IPS DF 4.7 (cell line): ENCODE data around the gene GALNT9.
"Not testable (repeated sequence)": the region's sequence is repeated elsewhere in the genome, so short reads cannot be mapped to it uniquely, and the experiment has no call there.

Source experiments
- DNase-seq: peaks from one replicate; pipeline ENCODE4 v3.0.0-alpha.2; 2013; ENCODE audit warnings: low spot score; ENCODE audit errors: extremely low read depth

Gene GALNT9

GRCh38 chr12:132237772-132238487, 91.5 kb downstream of the GALNT9 start:
- no peak for DNase-seq

DNA sequence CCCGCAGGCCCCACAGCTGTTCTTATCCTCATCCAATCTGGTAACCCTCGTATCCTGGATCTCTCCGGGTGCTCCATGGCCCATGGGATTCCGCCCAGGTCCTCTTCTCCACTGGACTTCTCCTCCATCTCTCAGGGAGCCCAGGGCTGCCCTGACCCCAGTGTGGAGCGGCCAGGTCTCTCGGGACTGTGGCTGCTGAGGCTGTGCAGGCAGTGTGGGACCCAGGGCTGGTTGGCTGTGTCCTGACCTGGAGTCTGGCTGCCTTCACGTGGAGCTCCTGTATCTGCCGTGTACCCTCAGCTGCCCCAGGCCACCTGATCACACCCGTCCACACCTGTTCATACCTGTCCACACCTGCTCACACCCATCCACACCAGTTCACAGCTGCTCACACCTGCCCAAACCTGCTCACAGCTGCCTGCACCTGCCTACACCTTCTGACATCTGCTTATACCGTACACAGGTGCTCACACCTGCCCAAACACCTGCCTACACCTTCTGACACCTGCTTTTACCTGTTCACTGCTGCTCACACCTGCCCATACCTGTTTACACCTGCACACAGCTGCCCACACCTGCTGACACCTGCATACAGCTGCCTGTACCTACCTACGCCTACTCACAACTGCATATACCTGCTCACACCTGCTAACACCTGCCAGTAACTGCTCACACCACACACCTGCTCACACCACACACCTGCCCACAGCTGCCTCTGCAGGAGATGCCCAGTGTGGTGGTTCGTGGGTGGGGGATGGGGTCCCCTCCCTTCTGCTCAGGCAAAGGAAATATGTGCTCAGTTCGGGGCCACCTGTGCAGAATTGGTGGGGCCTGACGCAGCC, 92.2 kb downstream of the GALNT9 start:
- no peak for DNase-seq

GRCh38 chr12:132236129-132236929, 93.1 kb downstream of the GALNT9 start:
- no peak for DNase-seq

DNA sequence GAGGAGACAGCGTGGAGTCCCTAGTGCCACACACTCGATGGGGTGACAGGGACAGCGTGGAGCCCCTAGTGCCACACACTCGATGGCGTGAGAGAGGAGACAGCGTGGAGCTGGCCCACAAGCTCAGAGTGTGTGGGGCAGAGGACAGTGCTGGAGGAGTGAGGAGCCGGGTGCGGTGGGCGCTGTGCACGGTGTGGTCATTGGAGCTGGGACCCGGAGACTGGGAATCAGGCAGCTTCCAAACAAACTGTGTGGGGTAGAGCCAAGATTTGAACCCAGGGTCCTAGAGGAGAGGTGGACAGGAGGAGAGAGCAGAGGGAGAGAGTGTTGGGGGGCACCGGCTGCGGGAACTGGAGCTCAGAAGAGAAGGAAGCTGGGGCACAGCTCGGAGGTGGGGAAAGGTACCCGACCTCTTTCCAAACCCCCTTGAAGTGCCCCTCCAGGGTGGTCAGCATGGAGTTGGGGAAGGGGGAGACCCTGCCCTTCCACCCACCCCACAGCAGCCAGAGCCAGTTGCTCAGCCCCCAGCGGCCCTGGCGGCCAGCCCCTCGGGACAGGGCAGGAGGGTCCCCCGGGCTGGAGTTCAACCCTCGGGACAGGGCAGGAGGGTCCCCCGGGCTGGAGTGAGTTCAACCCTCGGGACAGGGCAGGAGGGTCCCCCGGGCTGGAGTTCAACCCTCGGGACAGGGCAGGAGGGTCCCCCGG, 94.1 kb downstream of the GALNT9 start:
- no peak for DNase-seq

GRCh38 chr12:132230381-132230780, 99.0 kb downstream of the GALNT9 start:
- DNase-seq: no peak

DNA sequence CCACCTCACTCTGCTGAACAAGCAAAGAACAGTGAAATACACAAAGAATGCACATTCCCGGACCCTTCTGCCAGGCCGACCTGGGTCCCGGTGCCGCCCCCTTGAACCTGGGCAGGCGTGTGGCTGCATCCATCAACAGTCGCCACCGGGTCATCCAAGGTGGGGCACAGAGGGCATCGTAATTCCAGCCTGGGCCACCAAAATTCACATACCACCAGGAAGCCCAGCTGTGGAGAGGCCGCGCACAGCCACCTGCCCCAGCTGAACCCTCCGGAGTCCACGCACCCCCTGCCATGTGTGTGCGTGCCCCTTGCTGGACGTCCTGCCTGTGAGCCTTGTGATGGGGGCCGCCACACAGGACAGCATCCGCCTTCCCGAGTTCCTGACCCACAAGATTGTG, 99.5 kb downstream of the GALNT9 start:
- DNase-seq: no peak

DNA sequence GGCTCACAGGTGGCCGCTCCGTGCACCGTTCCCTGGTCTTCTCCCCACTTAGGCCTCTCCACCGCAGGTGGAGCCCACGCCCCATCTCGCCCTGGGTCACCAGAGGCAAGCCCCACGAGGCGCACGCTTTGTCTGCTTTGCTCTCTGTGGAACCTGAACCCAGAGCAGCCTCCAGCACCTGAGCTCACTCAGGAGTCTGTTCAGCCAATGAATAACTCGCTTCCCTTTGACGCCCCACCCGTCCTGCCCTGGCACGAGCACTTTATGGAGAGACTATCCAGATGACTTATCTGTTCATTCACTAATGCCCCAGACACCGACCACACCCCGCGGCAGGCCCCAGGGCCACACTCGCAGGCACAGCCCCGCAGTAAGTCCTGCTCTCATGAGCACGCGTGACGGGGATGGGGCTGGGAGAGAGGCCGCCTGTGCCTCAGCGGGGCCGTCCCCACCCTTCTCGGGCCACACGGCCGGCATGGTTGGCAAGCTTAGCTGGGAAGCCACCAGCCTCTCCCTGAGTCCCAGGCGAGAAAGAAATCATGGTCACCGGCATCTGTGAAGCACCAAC, 100.1 kb downstream of the GALNT9 start:
- no peak for DNase-seq

GRCh38 chr12:132228476-132229192, 100.8 kb downstream of the GALNT9 start:
- no peak for DNase-seq

- DNase-seq: no peak
Observed at GRCh38 chr12:132227782-132228475, 101.5 kb downstream of the GALNT9 start.

DNA sequence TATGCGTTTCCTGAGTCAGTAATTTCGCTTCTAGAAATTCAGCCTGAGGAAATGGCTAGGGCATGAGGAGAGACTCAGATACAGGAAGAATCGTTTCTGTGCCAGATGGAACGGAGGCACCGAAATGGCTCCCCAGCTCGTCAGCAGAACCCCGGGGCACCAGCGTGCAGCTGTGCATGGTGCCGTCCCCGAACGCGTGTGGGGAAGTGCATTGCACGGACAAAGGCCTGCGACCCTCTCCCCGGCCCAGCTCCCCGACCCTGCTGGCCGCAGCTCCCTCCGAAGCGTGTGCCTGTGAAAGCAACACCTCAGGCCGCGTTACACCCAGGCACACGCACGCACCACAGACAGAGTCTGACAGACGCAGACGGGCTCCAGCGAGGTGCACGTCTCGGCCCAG, 102.3 kb downstream of the GALNT9 start:
- DNase-seq: no peak

GRCh38 chr12:132226604-132227003, 102.8 kb downstream of the GALNT9 start:
- DNase-seq: no peak

DNA sequence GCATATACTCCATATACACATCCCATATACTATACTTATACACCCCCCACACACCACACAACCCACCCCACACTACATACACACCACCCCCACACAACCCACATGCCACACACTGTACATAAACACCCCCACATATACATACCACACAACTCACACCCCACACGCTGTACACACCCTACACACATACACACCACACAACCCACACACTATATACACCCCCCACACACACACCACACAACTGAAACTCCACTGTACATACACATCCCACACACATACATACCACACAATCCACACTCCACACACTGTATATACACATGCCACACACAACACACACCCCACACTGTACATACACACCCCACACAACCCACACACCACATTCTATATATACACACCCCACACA, 104.2 kb downstream of the GALNT9 start:
- no peak for DNase-seq

GRCh38 chr12:132224484-132224883, 104.9 kb downstream of the GALNT9 start:
- DNase-seq: no peak

GRCh38 chr12:132222808-132223173, 106.6 kb downstream of the GALNT9 start:
- no peak for DNase-seq

DNA sequence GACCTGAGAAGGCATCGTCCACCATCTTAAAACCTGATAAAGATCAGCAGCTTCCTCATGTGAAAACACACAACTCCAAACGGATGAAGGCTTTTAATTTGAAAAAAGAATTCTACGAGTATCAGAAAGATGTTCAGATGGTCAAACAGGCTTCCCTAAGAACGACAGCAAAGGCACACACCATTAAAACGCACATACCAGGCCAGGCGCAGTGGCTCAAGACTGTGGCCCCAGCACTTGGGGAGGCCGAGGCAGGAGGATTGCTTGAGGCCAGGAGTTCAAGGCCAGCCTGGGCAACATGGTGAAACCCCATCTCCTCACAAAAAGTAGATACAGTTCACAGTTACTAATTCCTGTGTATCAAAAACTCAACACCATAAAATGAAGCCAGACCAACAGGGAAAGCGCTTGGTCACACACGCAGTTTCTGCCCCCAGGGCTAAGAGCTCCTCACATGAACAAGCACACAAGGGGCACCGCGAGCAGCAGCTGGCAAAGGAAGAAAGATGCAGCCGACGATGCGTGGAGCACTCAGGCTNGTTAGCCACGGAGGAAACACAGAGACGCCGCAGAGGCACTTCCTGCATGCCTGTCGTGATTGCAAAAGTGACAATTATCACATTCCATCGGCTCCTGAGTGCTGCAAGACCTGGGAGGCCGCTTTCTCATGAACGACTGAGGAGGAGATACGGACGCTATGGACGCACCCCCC, 107.1 kb downstream of the GALNT9 start:
- DNase-seq: no peak

DNA sequence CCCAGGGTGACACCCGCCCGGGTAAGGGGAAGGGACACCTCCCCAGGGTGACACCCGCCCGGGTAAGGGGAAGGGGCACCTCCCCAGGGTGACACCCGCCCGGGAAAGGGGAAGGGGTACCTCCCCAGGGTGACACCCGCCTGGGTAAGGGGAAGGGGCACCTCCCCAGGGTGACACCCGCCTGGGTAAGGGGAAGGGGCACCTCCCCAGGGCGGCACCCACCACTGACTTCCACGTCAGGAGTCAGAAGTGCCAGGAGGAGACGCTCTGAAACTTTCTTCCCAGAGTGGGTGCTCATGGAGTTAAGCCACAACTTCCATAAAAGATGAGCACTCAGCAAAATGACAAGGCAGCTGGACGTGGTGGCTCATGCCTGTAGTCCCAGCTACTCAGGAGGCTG, 109.6 kb downstream of the GALNT9 start:
- DNase-seq: not testable (repeated sequence)

DNA sequence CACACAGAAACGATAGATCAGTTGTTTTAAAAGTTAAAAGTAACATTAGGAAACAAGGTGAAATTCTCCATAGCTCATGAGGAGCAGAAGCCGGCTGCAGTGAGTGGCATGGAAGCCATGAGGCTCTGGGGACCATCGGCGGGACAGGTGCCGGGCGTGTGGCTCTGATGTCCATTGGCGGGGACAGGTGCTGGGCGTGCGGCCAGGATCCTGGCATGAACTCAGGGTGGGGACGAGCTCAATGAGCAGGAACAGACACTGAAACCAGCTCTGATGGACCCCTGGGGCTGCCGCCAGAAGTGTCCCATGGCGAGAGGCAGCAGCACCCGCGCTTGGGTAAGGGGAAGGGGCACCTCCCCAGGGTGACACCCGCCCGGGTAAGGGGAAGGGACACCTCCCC, 110.1 kb downstream of the GALNT9 start:
- no peak for DNase-seq

- peak; percentile 44 for DNase-seq
Observed at GRCh38 chr12:132218915-132219314, 110.5 kb downstream of the GALNT9 start.

DNA sequence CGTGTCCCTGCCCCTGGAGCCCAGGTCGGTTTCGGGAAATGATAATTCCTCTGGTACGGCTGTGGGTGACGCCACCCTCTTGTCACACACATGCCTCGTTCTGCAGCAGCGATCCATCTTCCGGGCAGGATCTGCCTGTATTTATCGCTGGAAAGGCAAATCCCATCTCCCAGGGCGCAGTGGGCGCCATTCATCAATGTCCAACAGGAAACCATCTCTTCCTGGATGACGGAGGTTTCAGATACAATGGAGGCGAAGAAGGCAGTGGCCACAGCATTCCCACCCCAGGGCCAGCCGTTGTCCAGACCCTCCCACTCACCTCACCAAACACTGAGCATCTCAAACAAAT, 110.9 kb downstream of the GALNT9 start:
- no peak for DNase-seq
